Activated CD4-positive, alpha-beta T cell treated with anti-CD3 and anti-CD28 coated beads, Interleukin-2, amount 50 U/mL, for 48 hours (primary cell): ENCODE results near the gene HNRNPH2.

Experiments
- DNase-seq, 2 experiments: peaks; one replicate each; pipeline ENCODE4 v3.0.0-alpha.2; 2020

HNRNPH2 gene

DNA sequence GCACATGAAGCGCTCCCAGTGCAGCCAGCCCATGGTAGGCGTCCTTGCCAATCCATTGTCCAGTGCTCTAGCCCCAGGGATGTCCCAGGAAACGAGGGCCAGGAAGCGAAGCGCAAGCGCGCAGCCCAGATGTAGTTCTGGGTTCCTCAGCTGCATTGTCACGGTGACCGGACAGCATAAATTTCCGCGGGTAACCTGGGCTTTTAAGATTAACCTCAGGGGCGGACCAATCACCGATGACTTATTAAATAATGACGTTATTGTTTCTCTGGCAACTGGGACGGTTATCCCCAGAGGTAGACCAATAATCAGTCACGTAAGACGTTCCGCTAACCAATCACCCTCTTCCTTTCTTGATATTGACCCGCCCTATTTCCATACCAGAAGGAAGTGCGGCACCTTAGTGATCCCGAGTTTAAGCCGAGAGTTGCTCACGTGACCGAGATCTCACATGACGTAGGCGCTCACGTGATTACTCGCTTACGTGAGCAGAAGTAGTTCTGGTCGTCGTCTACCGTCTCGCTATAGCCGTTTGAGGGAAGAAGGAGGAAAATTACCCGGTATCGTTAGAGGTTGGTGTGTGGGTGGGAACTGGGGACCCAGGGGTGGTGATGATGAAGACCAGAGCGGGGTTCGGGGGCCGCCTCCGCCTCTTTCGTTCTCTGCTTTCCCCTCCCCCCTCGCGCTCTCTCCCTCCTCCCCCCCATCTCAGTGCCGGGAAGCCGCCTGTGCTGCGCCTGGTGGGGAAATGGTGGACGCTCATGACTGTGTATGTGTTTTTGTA is at the start of gene HNRNPH2, which contains the start of gene GLA:
Gene HNRNPH2, plus strand, starts transcription at position 475 of the 784 bp plus-strand sequence. CDS start 3,767 bp downstream, outside the sequence.
Gene GLA, minus strand, starts transcription at position 178 of the 784 bp plus-strand sequence. Its CDS starts 22 bp downstream, at position 156.
- peak; percentile 84 to 89 for DNase-seq

- no peak for DNase-seq
Measured at GRCh38 chrX:101359966-101360365, 48.1 kb upstream of the HNRNPH2 start.

DNA sequence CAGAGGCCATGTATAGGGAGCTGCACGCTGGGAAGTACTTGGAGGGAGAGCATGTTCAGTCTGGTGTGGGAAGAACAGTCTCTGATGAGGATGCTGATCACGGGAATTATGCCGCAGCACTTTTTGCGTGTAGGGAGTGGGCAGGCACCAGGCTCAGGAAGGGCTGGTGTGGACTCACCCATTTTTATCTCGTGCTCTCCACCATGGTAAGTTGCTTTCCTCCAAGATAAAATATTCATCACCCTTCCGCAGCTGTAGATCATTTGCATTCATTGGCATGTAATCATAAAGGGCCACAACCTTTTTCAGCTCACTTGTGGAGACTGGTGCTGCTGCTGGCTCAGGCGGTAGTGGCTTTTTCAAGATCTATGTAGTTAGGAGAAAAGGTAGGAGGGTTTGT is 47.6 kb upstream of the HNRNPH2 start:
- no peak for DNase-seq

GRCh38 chrX:101362116-101362515 is 45.9 kb upstream of the HNRNPH2 start:
- DNase-seq, result no peak

GRCh38 chrX:101362757-101363156 is 45.3 kb upstream of the HNRNPH2 start:
- DNase-seq, result no peak

DNA sequence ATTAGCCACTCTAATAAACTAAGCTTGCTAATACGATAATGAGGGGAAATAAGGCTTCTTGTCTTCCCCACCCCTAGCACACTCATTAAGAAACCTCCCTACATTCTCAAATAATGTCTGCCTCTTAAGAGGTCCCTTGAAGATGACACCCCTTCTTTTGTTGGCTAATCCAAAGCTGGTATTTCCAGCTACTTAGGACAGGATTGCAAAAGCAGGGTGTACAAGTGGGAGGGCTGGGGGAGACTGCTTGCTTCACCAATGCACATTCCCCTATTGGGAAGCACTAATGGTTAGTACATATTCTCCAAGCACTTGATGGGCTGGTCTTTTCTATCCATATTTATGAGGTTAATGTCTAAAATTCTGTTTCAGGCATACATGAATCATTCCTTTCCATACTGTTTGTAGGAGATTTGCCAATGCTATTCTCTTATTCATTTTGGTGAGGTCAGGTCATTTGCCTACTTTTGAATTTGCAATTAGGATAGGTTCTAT is 42.7 kb upstream of the HNRNPH2 start:
- DNase-seq, result no peak

DNA sequence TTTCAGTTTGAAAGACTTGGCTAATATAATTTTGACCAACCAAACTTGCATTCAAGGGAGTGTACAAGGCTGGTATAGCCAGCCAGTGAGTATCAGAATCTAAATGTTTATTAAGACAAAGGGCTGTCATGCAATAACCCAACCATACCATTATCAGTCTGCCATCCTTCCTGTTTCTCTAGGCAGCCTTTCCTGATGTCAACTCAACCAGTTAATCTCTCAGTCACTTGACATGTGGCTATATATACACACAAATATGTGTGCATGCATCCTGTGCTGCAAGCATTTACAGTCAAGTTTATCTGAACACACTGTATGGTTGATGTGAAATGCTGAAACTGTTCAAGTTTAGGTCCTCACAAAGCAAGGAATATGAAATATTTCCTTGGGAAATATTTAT is 39.2 kb upstream of the HNRNPH2 start:
- no peak for DNase-seq

- no peak for DNase-seq
Measured at GRCh38 chrX:101369687-101370086, 38.3 kb upstream of the HNRNPH2 start.

DNA sequence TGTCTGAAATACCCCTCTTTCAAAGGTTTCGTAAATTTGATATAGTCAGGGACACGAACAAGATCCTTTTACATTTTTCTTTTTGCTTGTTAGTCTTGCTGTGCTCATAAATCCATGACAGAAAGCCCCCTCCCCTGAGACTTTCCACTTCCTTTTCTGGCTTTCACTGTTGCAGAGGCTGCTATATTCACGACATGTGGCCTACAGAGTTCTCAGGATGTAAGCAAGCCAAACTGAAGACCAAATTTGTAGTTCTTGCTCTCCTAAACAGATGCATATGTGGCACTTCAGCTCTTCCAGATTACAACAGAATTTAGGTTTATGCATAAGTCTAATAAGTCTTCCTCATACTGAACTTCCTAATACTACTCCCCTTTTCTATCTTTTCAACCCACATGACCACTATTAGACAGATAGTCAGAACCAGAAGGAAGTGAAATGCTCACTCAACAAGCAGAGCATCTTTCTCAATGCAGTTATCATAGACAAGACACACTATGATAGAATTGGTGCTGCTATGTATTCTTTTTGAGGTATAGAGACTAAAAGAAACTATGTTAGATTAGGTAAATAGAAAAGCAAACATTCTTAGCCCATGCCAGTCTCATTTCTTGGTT is 37.0 kb upstream of the HNRNPH2 start:
- no peak for DNase-seq

DNA sequence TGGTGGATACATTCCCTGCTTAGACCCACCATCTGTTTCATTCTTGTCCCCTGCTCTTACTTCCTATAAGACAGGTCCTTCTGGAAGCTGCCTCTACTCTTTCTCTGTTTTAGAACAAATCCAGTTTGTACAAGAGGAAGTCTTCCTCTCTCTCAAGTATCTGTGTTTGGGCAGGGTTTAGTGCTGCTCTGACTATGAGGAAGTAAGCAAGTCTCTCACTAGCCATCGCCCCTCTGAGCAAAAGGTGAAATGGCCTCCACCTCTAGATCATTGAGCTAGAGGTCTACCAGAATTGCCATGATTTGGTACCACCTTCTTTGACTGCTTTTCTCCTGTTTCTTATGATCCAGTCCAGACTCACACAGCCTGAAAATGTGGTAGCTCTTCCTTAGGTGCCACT is 30.5 kb upstream of the HNRNPH2 start:
- DNase-seq, result no peak

DNA sequence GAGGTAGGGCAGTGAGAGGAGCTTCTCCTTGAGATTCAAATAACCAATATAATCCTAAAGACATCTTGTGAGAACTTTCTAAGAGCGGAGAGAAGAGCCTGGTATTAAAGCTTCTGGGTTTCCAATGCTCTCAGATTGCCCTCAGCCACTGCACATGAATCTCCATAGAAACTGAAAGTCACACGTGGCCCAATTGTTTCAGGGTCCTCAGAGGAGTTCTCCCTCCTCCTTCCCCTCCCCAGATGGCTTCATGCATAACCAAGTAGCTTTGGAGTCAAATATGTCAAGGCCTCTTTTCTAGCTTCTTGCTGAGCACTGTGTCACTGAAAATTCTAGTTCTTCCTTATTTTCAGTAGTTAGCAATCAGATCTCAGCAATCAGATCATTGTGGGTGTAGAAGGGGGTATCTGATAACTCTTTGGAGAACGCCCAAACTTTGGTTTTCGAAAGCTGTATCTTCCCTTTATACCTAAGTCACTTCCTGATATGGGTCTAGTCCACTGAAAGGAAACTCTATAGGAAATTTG is 24.3 kb upstream of the HNRNPH2 start:
- no peak for DNase-seq

DNA sequence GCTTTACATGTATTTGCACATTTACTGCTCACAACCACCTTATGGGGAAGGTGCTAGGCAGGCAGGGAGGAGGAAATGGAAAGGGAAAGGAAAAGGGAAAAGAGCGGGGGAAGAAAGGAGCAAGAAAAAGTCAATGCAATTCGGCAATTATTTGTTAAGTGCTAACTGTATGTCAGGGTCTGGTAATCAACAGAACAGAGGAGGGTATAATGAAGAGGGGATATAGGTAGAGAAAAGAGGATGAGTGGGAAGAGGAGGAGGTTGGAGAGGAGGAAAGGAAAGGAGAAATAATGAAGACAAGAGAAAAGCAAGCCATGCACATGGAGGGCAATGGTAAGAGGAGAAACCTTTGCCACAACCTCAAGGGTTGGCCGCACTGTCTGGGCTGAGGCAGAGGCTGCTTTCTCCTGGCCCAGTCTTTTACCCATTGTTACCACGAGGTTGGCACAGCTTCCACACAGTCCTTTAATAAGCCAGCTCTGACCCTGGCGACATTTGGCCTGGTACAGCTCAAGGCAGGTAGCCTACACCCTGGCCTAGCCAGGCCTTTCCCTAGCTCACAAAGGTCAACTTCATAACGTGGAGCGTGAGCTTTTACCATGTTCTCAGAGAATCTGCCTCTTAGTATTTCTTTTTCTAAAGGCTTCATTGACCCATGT is 22.9 kb upstream of the HNRNPH2 start:
- no peak for DNase-seq

- DNase-seq, result no peak
Measured at GRCh38 chrX:101385795-101386541, 22.1 kb upstream of the HNRNPH2 start, which contains the start of gene BTK. TSS of gene BTK (minus strand) at chrX:101386191. CDS start at chrX:101375284, 10,907 bp downstream.

- no peak for DNase-seq
Measured at GRCh38 chrX:101386542-101386885, 21.5 kb upstream of the HNRNPH2 start.

DNA sequence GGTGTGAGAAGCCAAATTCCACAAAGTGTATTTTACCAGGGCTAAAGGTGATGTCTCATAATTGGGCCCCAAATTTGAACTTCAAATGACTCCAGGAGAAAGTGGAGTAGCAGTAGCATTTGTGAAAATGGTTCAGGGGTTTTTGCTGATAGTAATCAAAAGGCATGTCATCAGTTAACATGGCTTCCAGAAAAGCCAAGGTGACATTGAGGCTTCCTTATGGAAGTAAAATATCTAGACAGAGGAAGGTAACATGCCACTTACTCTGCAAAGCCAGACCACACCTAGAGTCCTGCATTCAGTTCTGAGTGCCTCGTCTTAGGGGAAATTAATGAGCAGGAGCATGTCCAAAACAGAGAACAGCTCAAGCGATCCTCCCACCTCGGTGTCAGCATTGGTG is 19.4 kb upstream of the HNRNPH2 start:
- no peak for DNase-seq

- DNase-seq, result peak; percentile 81 to 86
Measured at GRCh38 chrX:101390664-101391525, 17.1 kb upstream of the HNRNPH2 start, which contains the start of gene RPL36A. TSS of gene RPL36A (plus strand) at chrX:101391011. CDS start at chrX:101391044, 33 bp downstream.

- no peak for DNase-seq
Measured at GRCh38 chrX:101391831-101392230, 16.2 kb upstream of the HNRNPH2 start.

GRCh38 chrX:101393530-101394305 is 14.3 kb upstream of the HNRNPH2 start:
- DNase-seq, result no peak

- DNase-seq, result no peak
Measured at GRCh38 chrX:101394372-101394771, 13.7 kb upstream of the HNRNPH2 start.

GRCh38 chrX:101395789-101396188 is 12.2 kb upstream of the HNRNPH2 start:
- DNase-seq, result no peak

DNA sequence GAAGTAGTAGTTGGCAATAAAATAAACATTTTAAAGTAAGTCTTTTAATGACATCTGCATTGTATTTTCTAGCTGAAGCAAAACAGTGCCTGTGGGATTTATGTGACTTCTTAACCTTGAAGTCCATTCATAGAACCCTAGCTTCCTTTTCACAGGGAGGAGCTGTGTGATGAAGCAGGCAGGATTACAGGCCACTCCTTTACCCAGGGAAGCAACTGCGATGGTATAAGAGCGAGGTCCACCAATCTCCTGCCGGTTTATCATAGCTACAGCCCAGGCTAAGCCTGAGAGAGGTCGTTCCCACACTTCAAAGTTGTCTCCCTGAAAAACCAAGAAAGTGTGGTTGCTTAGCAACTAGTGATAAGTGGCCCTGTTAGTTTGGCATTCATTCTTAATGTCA is 10.2 kb upstream of the HNRNPH2 start:
- DNase-seq, result no peak
